Aorta (tissue), 5 donors: Measurements from ENCODE around the gene SH3BP5L. TPM values are rescaled to one million over a fixed set of nuclear protein-coding genes. Genes with fewer than 3 reads are reported as not detected.

Experiments used
- ATAC-seq: fragments of 200-7000 bp; cut with Tn5 transposase; one replicate; pipeline ENCODE4 v1.9.1; 2022; ENCODE audit warnings: moderate library complexity; ENCODE audit not compliant: low FRiP score
- DNase-seq, 2 donors: peaks; one replicate each; pipeline ENCODE4 v3.0.0-alpha.2; 2020
- H3K27ac ChIP-seq, 2 donors: one replicate each; pipeline ENCODE4 v1.5.1; 2013; ENCODE audit warnings: low read length in 2 of 2, mild to moderate bottlenecking in 2 of 2, moderate library complexity in 2 of 2, control low read depth in 1 of 2, inconsistent platforms in 1 of 2, low read depth in 1 of 2
- H3K27me3 ChIP-seq, 2 donors: one replicate each; pipeline ENCODE4 v1.6.1; 2013; ENCODE audit warnings: control low read depth in 1 of 2, low read length in 1 of 2, mild to moderate bottlenecking in 1 of 2, moderate library complexity in 1 of 2; ENCODE audit not compliant: insufficient read depth in 2 of 2, control insufficient read depth in 1 of 2
- H3K36me3 ChIP-seq, 2 donors: one replicate each; pipeline ENCODE4 v1.6.1; 2013; ENCODE audit warnings: control low read depth in 1 of 2, low read length in 1 of 2, mild to moderate bottlenecking in 1 of 2; ENCODE audit not compliant: insufficient read depth in 2 of 2, control insufficient read depth in 1 of 2
- H3K4me1 ChIP-seq, 2 donors: one replicate each; pipeline ENCODE4 v1.6.1; 2013; ENCODE audit warnings: low read length in 2 of 2, control low read depth in 1 of 2, mild to moderate bottlenecking in 1 of 2, moderate library complexity in 1 of 2; ENCODE audit not compliant: insufficient read depth in 2 of 2, control insufficient read depth in 1 of 2
- H3K4me3 ChIP-seq, 2 donors: one replicate each; pipeline ENCODE4 v1.5.1; 2013; ENCODE audit warnings: low read length in 2 of 2, control low read depth in 1 of 2, mild to moderate bottlenecking in 1 of 2
- H3K9me3 ChIP-seq: one replicate; pipeline ENCODE4 v1.6.1; 2013; ENCODE audit warnings: mild to moderate bottlenecking, low read length; ENCODE audit not compliant: control insufficient read depth
- WGBS, 2 donors: extraction: QIAGEN DNeasy Blood & Tissue Kit; methylation state at CpG; one replicate each; pipeline ENCODE4 v1.1.7; 2013; 5-methylcytosine and 5-hydroxymethylcytosine counted together
- intact Hi-C, 2 donors: fragments of 100-400 bp; cut with DNase I; formaldehyde crosslinking; loops; one replicate each; pipeline versions ENCODE4 v1.14.2 to v1.15.0; 2022
- polyA plus RNA-seq, 2 donors: library from polyadenylated mRNA; stranded (reverse); fragments of 200-250 nt; gene quantifications; one replicate each; pipeline ENCODE4 v1.2.3, GENCODE V29; 2013
- total RNA-seq, 2 donors: library from RNA; stranded (reverse); fragmentation: NEBNext Ultra II Directional; extraction: Animal tissue kit (Norgen Biotek cat#: 25700); gene quantifications; one replicate each; pipeline ENCODE4 v1.2.1, GENCODE V29; 2021
- donor health status: healthy with polysubstance abuse.
- donor health status: Bipolar disorder and iron deficiency.
- donor health status: DM: no; HTN: no; CAD: no.
- donor health status: DM: no; HTN: no; CAD: no.
- donor health status: DM: yes; HTN: yes; CAD: no.

Gene SH3BP5L
- total and polyA plus RNA-seq, 4 donors: 11.8 to 25.1 (median 19.0) TPM

DNA sequence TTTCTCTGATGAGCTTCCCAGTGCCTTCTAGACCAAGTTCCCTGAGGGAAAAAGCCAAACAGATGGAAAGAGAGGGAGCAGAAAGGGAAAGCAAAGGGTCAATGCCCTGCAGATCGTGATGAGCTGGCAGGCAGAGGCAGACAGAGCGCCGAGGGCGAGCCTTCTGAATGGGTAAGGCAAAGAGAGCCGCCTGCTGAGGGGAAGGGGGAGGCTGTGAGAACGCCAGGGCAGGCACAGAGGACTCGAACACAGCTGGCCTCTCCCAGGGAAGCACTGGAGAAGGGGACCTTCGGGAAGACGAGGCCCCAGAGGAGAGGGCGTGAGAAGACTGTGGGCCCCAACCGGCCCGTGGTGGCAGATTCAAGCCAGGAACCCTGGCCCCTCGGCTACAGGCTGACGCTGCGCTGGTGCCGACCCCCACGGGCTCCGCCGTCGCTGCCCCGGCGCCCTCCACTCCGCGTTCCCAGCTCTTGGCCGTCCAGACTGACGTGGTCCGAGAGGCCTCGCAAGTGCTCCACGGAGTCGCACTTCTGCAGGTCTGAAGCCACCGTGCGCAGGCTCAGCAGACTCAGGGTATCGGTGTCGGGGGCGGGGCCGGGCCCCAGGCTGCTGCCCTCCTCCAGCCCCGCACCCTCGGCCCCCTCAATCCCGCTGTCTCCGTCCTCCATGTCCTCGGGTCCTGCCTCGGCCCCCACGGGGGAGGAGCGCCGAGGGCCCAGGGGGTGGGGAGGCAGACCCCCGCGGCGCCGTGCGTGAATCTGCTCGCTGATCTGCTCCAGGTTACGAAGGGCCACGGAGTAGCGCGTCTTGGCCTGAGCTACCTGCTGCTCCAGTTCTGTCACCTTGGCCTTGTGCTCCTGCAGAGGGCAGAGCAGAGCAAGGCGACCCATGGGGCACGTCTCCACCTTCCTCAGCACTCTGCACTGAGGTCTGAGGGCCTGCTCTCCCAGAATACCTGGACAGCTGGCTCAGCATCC is 13.9 kb downstream of the SH3BP5L start:
- Histone ChIP-seq H3K27ac (no peak overlapping the region), H3K9me3 (no peaks in the 10 kb centered on the region), H3K4me3 (no peak overlapping the region), H3K36me3 (peaks cover 3 to 8% of the 10 kb centered on the region in 2 donors), H3K4me1 (no peaks in the 10 kb centered on the region), H3K27me3 (no peaks in the 10 kb centered on the region)
- intact Hi-C loops: no loop called here
- DNase-seq (no peak), ATAC-seq (peak; percentile 36)
- WGBS, 2 donors: 83% methylated on average over 57 of the region's 57 CpGs

- DNase-seq (peak in 1 of 2 donors; percentile 72), ATAC-seq (no peak)
- Histone ChIP-seq H3K4me1 (no peaks in the 10 kb centered on the region), H3K9me3 (no peaks in the 10 kb centered on the region), H3K27me3 (no peaks in the 10 kb centered on the region), H3K36me3 (peaks cover 3 to 8% of the 10 kb centered on the region in 2 donors), H3K27ac (no peak overlapping the region), H3K4me3 (no peak overlapping the region)
- intact Hi-C loops: no loop called here
- 53 to 54% methylated on average over 12 of the region's 12 CpGs for WGBS, 2 donors
These were observed 14.8 kb downstream of the SH3BP5L start for GRCh38 chr1:248810727-248811513.

GRCh38 chr1:248810000-248810726 is 15.6 kb downstream of the SH3BP5L start:
- 82 to 85% methylated on average over 10 of the region's 10 CpGs for WGBS, 2 donors
- DNase-seq: no peak
- intact Hi-C loops: loop anchor here in 1 of 2 donors (5.0 kb wide), 1 partner anchor 188 kb away; no protein-coding TSS in a partner anchor

DNA sequence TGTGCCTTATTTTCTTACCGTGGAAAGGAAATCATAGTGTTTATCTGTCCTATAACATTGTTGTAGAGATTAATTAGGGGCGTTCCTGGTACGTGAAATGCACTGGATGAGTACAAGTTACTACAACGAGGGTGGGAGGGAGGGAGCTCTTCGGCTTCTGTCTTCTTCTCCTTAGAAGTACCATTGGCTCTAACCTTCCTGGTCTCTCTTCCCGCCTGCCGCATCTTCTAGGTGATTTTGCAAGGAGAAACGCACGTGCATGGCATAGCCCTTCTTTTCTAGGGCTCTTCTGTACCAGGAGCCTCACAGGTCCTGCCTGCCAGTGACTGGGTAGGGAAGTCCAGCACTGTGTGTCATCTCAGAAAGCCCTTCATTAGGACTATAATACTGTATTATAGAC is 16.8 kb downstream of the SH3BP5L start:
- Histone ChIP-seq H3K27ac (no peak overlapping the region), H3K9me3 (no peaks in the 10 kb centered on the region), H3K4me3 (no peak overlapping the region), H3K4me1 (no peaks in the 10 kb centered on the region), H3K27me3 (no peaks in the 10 kb centered on the region), H3K36me3 (peaks cover 0 to 5% of the 10 kb centered on the region in 2 donors)
- no peak for DNase-seq
- ATAC-seq: no peak
- WGBS, 2 donors: 79 to 81% methylated on average over 9 of the region's 9 CpGs
- intact Hi-C loops: loop anchor here in 1 of 2 donors (5.0 kb wide), 1 partner anchor 187 kb away; no protein-coding TSS in a partner anchor

More at GRCh38 chr1:248810000-248810726, 15.6 kb downstream of the SH3BP5L start:
- peaks cover 3 to 8% of the 10 kb centered on the region in 2 donors for H3K36me3 ChIP-seq
- H3K27ac ChIP-seq: no peak overlapping the region
- H3K4me1 ChIP-seq: no peaks in the 10 kb centered on the region
- H3K4me3 ChIP-seq: no peak overlapping the region
- no peak for ATAC-seq
- no peaks in the 10 kb centered on the region for H3K9me3 ChIP-seq
- H3K27me3 ChIP-seq: no peaks in the 10 kb centered on the region

GRCh38 chr1:248807067-248807737 is 18.5 kb downstream of the SH3BP5L start:
- intact Hi-C loops: loop anchor here in 1 of 2 donors (5.0 kb wide), 1 partner anchor 185 kb away; no protein-coding TSS in a partner anchor
- DNase-seq: peak in 1 of 2 donors; percentile 78
- ATAC-seq: no peak
- Histone ChIP-seq H3K36me3 (no peaks in the 10 kb centered on the region), H3K4me1 (no peaks in the 10 kb centered on the region), H3K27me3 (no peaks in the 10 kb centered on the region), H3K27ac (no peak overlapping the region), H3K4me3 (no peak overlapping the region), H3K9me3 (no peaks in the 10 kb centered on the region)
- WGBS, 2 donors: 42 to 46% methylated on average over 15 of the region's 15 CpGs

DNA sequence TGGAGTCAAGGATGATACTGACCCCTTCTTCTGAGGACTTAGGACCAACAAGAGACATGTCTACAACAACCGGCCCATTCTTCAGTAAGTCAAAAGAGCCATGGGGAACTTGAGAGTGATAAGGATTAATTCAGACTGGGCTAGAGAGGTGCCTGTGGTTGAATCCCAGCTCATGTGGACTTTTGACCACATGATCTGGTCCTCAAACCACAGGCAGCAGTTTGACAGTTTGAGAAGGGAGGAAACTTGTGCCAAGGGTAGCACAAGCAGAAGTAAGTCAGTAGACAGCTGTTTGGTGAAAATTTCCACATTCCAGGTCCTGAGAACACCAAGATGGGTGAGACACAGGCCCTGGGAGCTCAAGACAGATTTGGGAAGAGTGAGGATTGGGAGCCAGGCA is 19.8 kb downstream of the SH3BP5L start:
- Histone ChIP-seq H3K36me3 (no peaks in the 10 kb centered on the region), H3K27ac (no peak overlapping the region), H3K4me1 (no peaks in the 10 kb centered on the region), H3K4me3 (no peak overlapping the region), H3K9me3 (no peaks in the 10 kb centered on the region), H3K27me3 (no peaks in the 10 kb centered on the region)
- no peak for ATAC-seq
- no peak for DNase-seq
- intact Hi-C loops: loop anchor here in 1 of 2 donors (5.0 kb wide), 1 partner anchor 184 kb away; no protein-coding TSS in a partner anchor
- 67 to 84% methylated on average over 1 of the region's 1 CpG for WGBS, 2 donors

- intact Hi-C loops: loop anchor here in 1 of 2 donors (5.0 kb wide), 1 partner anchor 183 kb away; no protein-coding TSS in a partner anchor
- H3K4me1 ChIP-seq: no peaks in the 10 kb centered on the region
- H3K9me3 ChIP-seq: no peaks in the 10 kb centered on the region
- ATAC-seq (peak; percentile 59), DNase-seq (no peak)
- WGBS, 2 donors: 61% methylated on average over 10 of the region's 10 CpGs
- H3K36me3 ChIP-seq: no peaks in the 10 kb centered on the region
- H3K4me3 ChIP-seq: no peak overlapping the region
- no peak overlapping the region for H3K27ac ChIP-seq
- no peaks in the 10 kb centered on the region for H3K27me3 ChIP-seq
These were observed 20.7 kb downstream of the SH3BP5L start for GRCh38 chr1:248804771-248805681.
